ENCODE data around the gene CXCL13. TPM values are rescaled to one million over a fixed set of nuclear protein-coding genes. Genes with fewer than 3 reads are reported as not detected.

CXCL13 gene
- total and polyA plus RNA-seq, 2 of the 8 experiments (the other 6 are each of a cell fraction or from before 2014, with no cell fraction given) = not detected

GRCh38 chr4:77635876-77636275, 30.3 kb downstream of the CXCL13 start:
- Histone ChIP-seq H3K27ac (ENCODE audit: low read depth, low read length) (no peak overlapping the region), H3K9ac (replicated peaks in 1 of 4; ENCODE audit: extremely low read depth in 1 of 4, low read depth in 3 of 4, low read length in 3 of 4) (no peak overlapping the region), H3K79me1 (ENCODE audit: low read depth, low read length) (no peaks in the 10 kb centered on the region), H3K79me2 (ENCODE audit: control insufficient read depth in 1 of 2, insufficient read depth in 2 of 2, low read length in 2 of 2) (no peaks in the 10 kb centered on the region), H2BK15ac (ENCODE audit: low read length) (no peak overlapping the region), H3K18ac (ENCODE audit: extremely low read depth, low read length) (no peak overlapping the region), H3K4ac (replicated peaks; ENCODE audit: insufficient read length, low read depth, low read length) (no peak overlapping the region), H3K23me2 (ENCODE audit: low read depth, low read length) (no peaks in the 10 kb centered on the region), H3K23ac (ENCODE audit: insufficient read length) (no peak overlapping the region), H3K4me2 (ENCODE audit: insufficient read depth in 1 of 2, low read depth in 2 of 2, low read length in 2 of 2) (no peak overlapping the region), H3K9me3 (ENCODE audit: insufficient read depth in 2 of 2, low read depth in 1 of 2, low read length in 1 of 2) (no peaks in the 10 kb centered on the region; a peak in 1 of 4 replicates), H3K4me3 (ENCODE audit: extremely low read depth in 1 of 4, insufficient read depth in 2 of 4, low read depth in 3 of 4, low read length in 4 of 4) (no peak overlapping the region), H2BK20ac (ENCODE audit: low read length) (no peak overlapping the region), H2BK12ac (ENCODE audit: low read depth, low read length) (no peak overlapping the region), H3K27me3 (replicated peaks in 1 of 4; ENCODE audit: control insufficient read depth in 3 of 4, extremely low read depth in 1 of 4, insufficient read depth in 3 of 4, low read length in 3 of 4) (no peaks in the 10 kb centered on the region), H4K91ac (replicated peaks; ENCODE audit: insufficient read length, low read length) (no peak overlapping the region), H3K36me3 (ENCODE audit: control insufficient read depth in 2 of 4, insufficient read depth in 4 of 4, low read length in 3 of 4) (no peaks in the 10 kb centered on the region; a peak in 1 of 8 replicates), H4K8ac (ENCODE audit: extremely low read depth, insufficient read depth, low read length) (no peak overlapping the region), H4K20me1 (replicated peaks in 1 of 2; ENCODE audit: control insufficient read depth in 1 of 2, insufficient read depth in 2 of 2, low read length in 2 of 2) (no peaks in the 10 kb centered on the region), H4K5ac (ENCODE audit: insufficient read length, low read depth, low read length) (no peak overlapping the region), H3K14ac (ENCODE audit: insufficient read length) (no peak overlapping the region), H3K4me1 (replicated peaks in 1 of 4; ENCODE audit: control insufficient read depth in 3 of 4, insufficient read depth in 4 of 4, low read length in 3 of 4) (no peaks in the 10 kb centered on the region), H2BK120ac (replicated peaks; ENCODE audit: low read depth, low read length) (no peak overlapping the region), H2BK5ac (ENCODE audit: low read depth, low read length) (no peak overlapping the region), H2AK5ac (ENCODE audit: low read depth, low read length) (no peak overlapping the region), H3K56ac (replicated peaks; ENCODE audit: insufficient read length, low read depth, low read length) (no peak overlapping the region), H2AFZ (ENCODE audit: low read length) (no peak overlapping the region)
- DNase-seq (ENCODE audit: low read depth in 1 of 2, low spot score in 2 of 2) = no peak
- ChIA-PET CTCF (ENCODE audit: partially characterized antibody) (interaction anchor here (0.7 to 1.7 kb wide), 4 partner anchors 9 to 35 kb away, joined by 3 to 5 read pairs (median 3); no protein-coding TSS in a partner anchor), POLR2A (ENCODE audit: partially characterized antibody) (no interaction called here)
- 91% methylated on average over 4 of the region's 4 CpGs; no CpG with 5 or more reads in 1 of the 2 experiments for WGBS, 2 experiments (ENCODE audit: extremely low coverage in 1 of 2, insufficient coverage in 1 of 2, insufficient read length in 1 of 2, insufficient replicate concordance in 2 of 2, low coverage in 1 of 2, low lambda C conversion rate in 2 of 2, missing lambda C conversion rate in 1 of 2)
- no peak for FAIRE-seq
- TF ChIP-seq RAD21 (IDR thresholded peaks at IDR 0.05 in 1 of 2, conservative IDR thresholded peaks at IDR 0.05 in 1 of 2; ENCODE audit: low read depth in 2 of 2, low read length in 2 of 2) (no peak), TEAD4 (IDR thresholded peaks at IDR 0.05; ENCODE audit: low read depth, low read length) (no peak), BCL11A (IDR thresholded peaks at IDR 0.05; ENCODE audit: low read depth in 2 of 2, low read length in 2 of 2) (no peak), POLR2AphosphoS5 (IDR thresholded peaks at IDR 0.05; ENCODE audit: low read depth, low read length) (no peak), EGR1 (IDR thresholded peaks at IDR 0.05; ENCODE audit: borderline replicate concordance, low read depth, low read length) (no peak), HDAC2 (IDR thresholded peaks at IDR 0.05; ENCODE audit: borderline replicate concordance in 1 of 2, low read depth in 2 of 2, low read length in 2 of 2) (no peak)

Measured in H1 (cell line).